ENCODE data around the gene SORCS1. TPM values are rescaled to one million over a fixed set of nuclear protein-coding genes. Genes with fewer than 3 reads are reported as not detected.

Gene SORCS1
- total RNA-seq, 2 experiments from 2014 or later, result not detected

DNA sequence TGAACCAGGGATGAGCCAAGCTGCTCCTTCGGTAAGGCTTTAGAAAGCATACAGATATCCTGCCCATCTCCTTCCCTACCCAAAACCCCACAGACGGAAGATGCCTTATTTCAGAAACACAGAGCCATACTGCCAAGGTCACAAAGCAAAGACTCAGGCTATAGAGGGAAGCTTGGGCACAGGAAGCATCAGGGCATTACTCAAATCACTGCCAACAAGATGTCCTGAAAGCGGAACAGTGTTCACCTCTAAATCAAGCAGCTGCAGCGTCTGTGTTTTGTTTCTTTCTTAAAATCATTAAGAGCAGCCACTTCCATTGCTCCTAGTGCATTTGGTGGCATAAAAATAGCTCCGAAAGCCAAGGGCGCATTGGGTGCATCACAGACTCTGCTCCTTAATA is 307.3 kb downstream of the SORCS1 start:
- Histone ChIP-seq H3K9me3 (ENCODE audit: control insufficient read depth in 1 of 2, insufficient read depth in 1 of 2, low read length in 2 of 2) (peaks cover 0 to 11% of the 10 kb centered on the region in 2 experiments), H3K4me3 (ENCODE audit: low read length) (no peak overlapping the region), H3K4me1 (ENCODE audit: insufficient read depth, low read length) (no peaks in the 10 kb centered on the region), H3K27me3 (ENCODE audit: control insufficient read depth in 1 of 2, insufficient read depth in 2 of 2, low read length in 2 of 2) (no peaks in the 10 kb centered on the region), H3K36me3 (ENCODE audit: insufficient read depth, low read length) (no peaks in the 10 kb centered on the region), H3K27ac (ENCODE audit: low read depth in 1 of 2, low read length in 2 of 2) (no peak overlapping the region)
- TF ChIP-seq, protein P1, sequence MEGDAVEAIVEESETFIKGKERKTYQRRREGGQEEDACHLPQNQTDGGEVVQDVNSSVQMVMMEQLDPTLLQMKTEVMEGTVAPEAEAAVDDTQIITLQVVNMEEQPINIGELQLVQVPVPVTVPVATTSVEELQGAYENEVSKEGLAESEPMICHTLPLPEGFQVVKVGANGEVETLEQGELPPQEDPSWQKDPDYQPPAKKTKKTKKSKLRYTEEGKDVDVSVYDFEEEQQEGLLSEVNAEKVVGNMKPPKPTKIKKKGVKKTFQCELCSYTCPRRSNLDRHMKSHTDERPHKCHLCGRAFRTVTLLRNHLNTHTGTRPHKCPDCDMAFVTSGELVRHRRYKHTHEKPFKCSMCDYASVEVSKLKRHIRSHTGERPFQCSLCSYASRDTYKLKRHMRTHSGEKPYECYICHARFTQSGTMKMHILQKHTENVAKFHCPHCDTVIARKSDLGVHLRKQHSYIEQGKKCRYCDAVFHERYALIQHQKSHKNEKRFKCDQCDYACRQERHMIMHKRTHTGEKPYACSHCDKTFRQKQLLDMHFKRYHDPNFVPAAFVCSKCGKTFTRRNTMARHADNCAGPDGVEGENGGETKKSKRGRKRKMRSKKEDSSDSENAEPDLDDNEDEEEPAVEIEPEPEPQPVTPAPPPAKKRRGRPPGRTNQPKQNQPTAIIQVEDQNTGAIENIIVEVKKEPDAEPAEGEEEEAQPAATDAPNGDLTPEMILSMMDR (IDR thresholded peaks at IDR 0.05), result no peak
- H3K4me3 Mint-ChIP-seq, result no peak overlapping the region
- H3K27me3 Mint-ChIP-seq, result no peaks in the 10 kb centered on the region
- H3K9me3 Mint-ChIP-seq, result peaks cover 15% of the 10 kb centered on the region
- H3K4me1 Mint-ChIP-seq (ENCODE audit: low read depth), result no peaks in the 10 kb centered on the region
- ChIA-PET CTCF (no interaction called here), POLR2A (no interaction called here)
- no peak for DNase-seq
- intact Hi-C loops (cut with DNase I, micrococcal nuclease), result no loop called here
- no peak overlapping the region for H3K27ac Mint-ChIP-seq
- ATAC-seq (ENCODE audit: poor library complexity), result no peak
- no peaks in the 10 kb centered on the region for H3K36me3 Mint-ChIP-seq (ENCODE audit: low read depth)

DNA sequence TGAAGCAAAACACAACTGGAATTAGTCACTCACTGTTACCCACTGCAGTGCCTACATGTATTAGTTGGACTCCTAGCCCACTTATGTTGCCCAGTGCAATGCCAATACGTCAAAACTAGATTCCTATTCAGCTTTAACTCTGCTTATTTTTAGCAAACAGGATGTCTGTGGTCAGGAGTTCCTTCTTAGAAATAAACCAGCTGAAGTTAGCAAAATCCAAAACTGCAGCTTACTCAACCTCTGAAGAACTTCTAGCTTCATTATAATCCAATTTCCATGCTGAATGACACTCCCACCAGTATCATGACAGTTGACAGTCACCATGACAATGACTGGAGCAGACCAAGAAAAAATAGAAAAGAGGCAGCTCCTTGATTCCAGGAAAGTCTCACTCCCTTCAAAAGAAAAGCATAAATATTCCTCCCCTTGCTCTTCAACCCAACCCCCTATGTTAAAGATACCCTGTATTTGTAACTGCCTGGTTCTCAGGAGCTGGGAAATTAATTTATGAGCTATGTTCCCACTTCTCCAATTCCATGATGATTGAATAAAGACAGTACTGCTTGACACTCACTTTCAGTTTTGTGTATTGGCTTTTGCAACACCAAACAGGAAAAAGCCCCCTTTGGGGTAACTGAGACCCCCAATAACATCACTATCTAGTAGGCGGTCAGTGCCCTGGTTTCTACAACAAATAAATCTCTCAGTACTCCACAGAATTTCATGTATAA is 327.4 kb downstream of the SORCS1 start:
- TF ChIP-seq, protein P1 (IDR thresholded peaks at IDR 0.05), result no peak
- Mint-ChIP-seq H3K27ac (no peak overlapping the region), H3K27me3 (no peaks in the 10 kb centered on the region), H3K4me3 (no peak overlapping the region), H3K4me1 (ENCODE audit: low read depth) (no peaks in the 10 kb centered on the region), H3K36me3 (ENCODE audit: low read depth) (no peaks in the 10 kb centered on the region), H3K9me3 (peaks cover 2% of the 10 kb centered on the region)
- Histone ChIP-seq H3K4me1 (ENCODE audit: insufficient read depth, low read length) (no peaks in the 10 kb centered on the region), H3K27ac (ENCODE audit: low read depth in 1 of 2, low read length in 2 of 2) (no peak overlapping the region), H3K9me3 (ENCODE audit: control insufficient read depth in 1 of 2, insufficient read depth in 1 of 2, low read length in 2 of 2) (peaks cover 0 to under 1% of the 10 kb centered on the region in 2 experiments), H3K36me3 (ENCODE audit: insufficient read depth, low read length) (no peaks in the 10 kb centered on the region), H3K4me3 (ENCODE audit: low read length) (no peak overlapping the region), H3K27me3 (ENCODE audit: control insufficient read depth in 1 of 2, insufficient read depth in 2 of 2, low read length in 2 of 2) (no peaks in the 10 kb centered on the region)
- peak in 1 of 14 experiments; percentile 8 for DNase-seq
- ATAC-seq (ENCODE audit: poor library complexity), result no peak
- CTCF ChIA-PET, result no interaction called here
- intact Hi-C loops (cut with DNase I, micrococcal nuclease), result no loop called here
- POLR2A ChIA-PET, result interaction anchor here (0.7 kb wide), 1 partner anchor 36 kb away, joined by 3 read pairs; no protein-coding TSS in a partner anchor

DNA sequence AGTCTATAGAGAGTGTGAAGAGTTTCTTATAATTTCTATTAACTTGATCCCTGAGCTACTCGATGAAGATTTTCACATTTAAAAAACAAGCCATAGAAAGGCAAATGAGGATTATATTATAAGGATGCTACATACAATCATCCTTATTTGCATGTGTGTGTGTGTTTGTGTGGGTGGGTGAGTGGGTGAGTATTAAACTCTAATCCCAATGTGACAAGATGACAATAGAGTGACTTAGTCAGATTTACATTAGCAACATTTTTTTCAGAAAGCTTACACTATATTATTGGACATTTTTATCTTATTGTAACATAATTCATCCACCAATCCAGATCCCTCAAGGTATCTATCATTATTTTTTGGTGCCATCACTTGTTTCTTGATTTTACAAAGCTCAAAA is 331.7 kb downstream of the SORCS1 start:
- TF ChIP-seq, protein P1 (IDR thresholded peaks at IDR 0.05), result no peak
- CTCF ChIA-PET, result interaction anchor here (0.6 kb wide), 1 partner anchor 20 kb away, joined by 3 read pairs; no protein-coding TSS in a partner anchor
- no peak for ATAC-seq (ENCODE audit: poor library complexity)

More for the DNA sequence above, 331.7 kb downstream of the SORCS1 start:
- Mint-ChIP-seq H3K27ac (no peak overlapping the region), H3K4me3 (no peak overlapping the region), H3K9me3 (no peaks in the 10 kb centered on the region), H3K36me3 (ENCODE audit: low read depth) (no peaks in the 10 kb centered on the region), H3K27me3 (no peaks in the 10 kb centered on the region), H3K4me1 (ENCODE audit: low read depth) (no peaks in the 10 kb centered on the region)
- Histone ChIP-seq H3K36me3 (ENCODE audit: insufficient read depth, low read length) (no peaks in the 10 kb centered on the region), H3K9me3 (ENCODE audit: control insufficient read depth in 1 of 2, insufficient read depth in 1 of 2, low read length in 2 of 2) (no peaks in the 10 kb centered on the region), H3K27ac (ENCODE audit: low read depth in 1 of 2, low read length in 2 of 2) (no peak overlapping the region), H3K4me3 (ENCODE audit: low read length) (no peak overlapping the region), H3K4me1 (ENCODE audit: insufficient read depth, low read length) (no peaks in the 10 kb centered on the region), H3K27me3 (ENCODE audit: control insufficient read depth in 1 of 2, insufficient read depth in 2 of 2, low read length in 2 of 2) (no peaks in the 10 kb centered on the region)
- intact Hi-C loops (cut with DNase I, micrococcal nuclease), result no loop called here
- DNase-seq, result no peak
- POLR2A ChIA-PET, result no interaction called here

Measured in CD4-positive, alpha-beta T cell (primary cell).